Transverse colon (tissue), 4 donors: Measurements from ENCODE around the gene FCRL4.

Experiments
- CTCF ChIP-seq, 5 experiments: fragments of 200-600 bp in 3 of 5; fragments of 450-650 bp in 2 of 5; sonication (generic) in 3 of 5; IDR thresholded peaks; 1 replicate in 2 of 5; 2 replicates in 3 of 5; pipeline ENCODE4 v1.5.1; 2016 to 2017; ENCODE audit warnings: antibody characterized with exemption in 5 of 5, inconsistent platforms in 3 of 5, mild to moderate bottlenecking in 2 of 5, moderate library complexity in 1 of 5
- EP300 ChIP-seq: sonication (generic); formaldehyde crosslinking; IDR thresholded peaks from one replicate; pipeline ENCODE4 v1.6.1; 2017; ENCODE audit warnings: antibody characterized with exemption, low read depth
- POLR2A ChIP-seq: fragments of 450-650 bp; IDR thresholded peaks from one replicate; pipeline ENCODE4 v1.6.1; 2016; ENCODE audit warnings: antibody characterized with exemption, mild to moderate bottlenecking, moderate library complexity
- POLR2AphosphoS5 ChIP-seq, 3 donors: sonication (generic); formaldehyde crosslinking; IDR thresholded peaks; one replicate each; pipeline ENCODE4 v1.6.1; 2016; ENCODE audit warnings: antibody characterized with exemption in 3 of 3

- TF ChIP-seq POLR2A (no peak), CTCF (IDR thresholded peaks at IDR 0.05) (no peak), EP300 (no peak), POLR2AphosphoS5 (IDR thresholded peaks at IDR 0.05) (no peak)
These were observed 43.3 kb upstream of the FCRL4 start for GRCh38 chr1:157641177-157641576.
